Naive thymus-derived CD4-positive, alpha-beta T cell (primary cell): ENCODE results near the gene CLIP2. TPM values are rescaled to one million over a fixed set of nuclear protein-coding genes. Genes with fewer than 3 reads are reported as not detected.
"Not testable (repeated sequence)": the region's sequence is repeated elsewhere in the genome, so short reads cannot be mapped to it uniquely, and the experiment has no call there.

Experiments
- ATAC-seq: fragments of 150-1000 bp; cut with Tn5 transposase; 2 replicates; pipeline ENCODE4 v1.10.0; 2021; ENCODE audit warnings: mild to moderate bottlenecking, moderate library complexity
- CTCF ChIA-PET: fragments of 350-600 bp; sonication (Branson Sonifier 250); formaldehyde crosslinking; loops from one replicate; lab custom pipeline; 2021; ENCODE audit warnings: antibody characterized with exemption; lab: Charles Lee
- POLR2A ChIA-PET: fragments of 350-600 bp; sonication (Branson Sonifier 250); formaldehyde crosslinking; loops from one replicate; lab custom pipeline; 2021; ENCODE audit warnings: antibody characterized with exemption, inconsistent platforms; lab: Charles Lee
- DNase-seq, 9 donors: peaks; one replicate each; pipeline versions ENCODE4 v3.0.0 to v3.0.0-alpha.2; 2020 to 2022; ENCODE audit warnings: mixed read lengths in 1 of 9
- H3K27ac ChIP-seq: one replicate; pipeline ENCODE4 v1.7.0; 2013; ENCODE audit warnings: mild to moderate bottlenecking, low read depth, low read length, moderate library complexity
- H3K27me3 ChIP-seq, 2 donors: one replicate each; pipeline ENCODE4 v1.7.0; 2013; ENCODE audit warnings: low read length in 2 of 2, mild to moderate bottlenecking in 2 of 2, moderate library complexity in 2 of 2; ENCODE audit not compliant: control insufficient read depth in 2 of 2, insufficient read depth in 2 of 2
- H3K36me3 ChIP-seq, 3 experiments: 1 replicate in 2 of 3; 2 replicates in 1 of 3; pipeline ENCODE4 v1.7.0; 2013; ENCODE audit warnings: low read length in 3 of 3, mild to moderate bottlenecking in 3 of 3, moderate library complexity in 1 of 3; ENCODE audit not compliant: insufficient read depth in 3 of 3, control insufficient read depth in 2 of 3
- H3K4me1 ChIP-seq, 2 donors: one replicate each; pipeline ENCODE4 v1.7.0; 2013; ENCODE audit warnings: low read length in 2 of 2, mild to moderate bottlenecking in 2 of 2, moderate library complexity in 1 of 2; ENCODE audit not compliant: control insufficient read depth in 2 of 2, insufficient read depth in 2 of 2
- H3K4me3 ChIP-seq: 2 replicates; pipeline ENCODE4 v1.7.0; 2013; ENCODE audit warnings: mild to moderate bottlenecking, low read length
- H3K9me3 ChIP-seq, 3 experiments: 1 replicate in 2 of 3; 2 replicates in 1 of 3; pipeline ENCODE4 v1.7.0; 2013; ENCODE audit warnings: low read length in 3 of 3; ENCODE audit not compliant: control insufficient read depth in 2 of 3
- H3K27ac Mint-ChIP-seq, 9 donors: one replicate each; pipeline ENCODE4 v1.8.0; 2020 to 2022; ENCODE audit warnings: mixed read lengths in 9 of 9, mild to moderate bottlenecking in 8 of 9, moderate library complexity in 5 of 9, inconsistent platforms in 2 of 9
- H3K27me3 Mint-ChIP-seq, 5 donors: one replicate each; pipeline ENCODE4 v1.8.0; 2021 to 2022; ENCODE audit warnings: mixed read lengths in 5 of 5, mild to moderate bottlenecking in 1 of 5
- H3K36me3 Mint-ChIP-seq, 5 donors: one replicate each; pipeline ENCODE4 v1.8.0; 2020 to 2022; ENCODE audit warnings: mixed read lengths in 5 of 5, mild to moderate bottlenecking in 3 of 5, inconsistent platforms in 1 of 5
- H3K4me1 Mint-ChIP-seq, 7 donors: one replicate each; pipeline ENCODE4 v1.8.0; 2020 to 2022; ENCODE audit warnings: mixed read lengths in 7 of 7, mild to moderate bottlenecking in 3 of 7, inconsistent platforms in 1 of 7
- H3K4me3 Mint-ChIP-seq, 10 donors: one replicate each; pipeline ENCODE4 v1.8.0; 2020 to 2022; ENCODE audit warnings: mild to moderate bottlenecking in 10 of 10, mixed read lengths in 10 of 10, moderate library complexity in 6 of 10, inconsistent platforms in 2 of 10
- H3K9me3 Mint-ChIP-seq, 11 donors: one replicate each; pipeline ENCODE4 v1.8.0; 2020 to 2022; ENCODE audit warnings: mixed read lengths in 11 of 11, mild to moderate bottlenecking in 4 of 11, inconsistent platforms in 1 of 11, moderate library complexity in 1 of 11
- intact Hi-C, 2 donors: fragments of 100-400 bp; cut with micrococcal nuclease; formaldehyde crosslinking; loops; one replicate each; pipeline ENCODE4 v1.15.1; 2023
- polyA plus RNA-seq, 2 donors: library from polyadenylated mRNA; unstranded; fragments of 300-500 nt; fragmentation: Illumina TruSeq; gene quantifications; one replicate each; pipeline ENCODE4 v1.2.3, GENCODE V29; 2021
- total RNA-seq, 6 experiments: library from RNA in 5 of 6; stranded (reverse) in 5 of 6; gene quantifications; 1 replicate in 5 of 6; 2 replicates in 1 of 6; pipeline ENCODE4 v1.2.3 and lab custom pipeline; 2021 to 2026

The CLIP2 gene
- total and polyA plus RNA-seq, 7 experiments from 2014 or later = 0.02 to 11.4 (median 2.9) TPM

DNA sequence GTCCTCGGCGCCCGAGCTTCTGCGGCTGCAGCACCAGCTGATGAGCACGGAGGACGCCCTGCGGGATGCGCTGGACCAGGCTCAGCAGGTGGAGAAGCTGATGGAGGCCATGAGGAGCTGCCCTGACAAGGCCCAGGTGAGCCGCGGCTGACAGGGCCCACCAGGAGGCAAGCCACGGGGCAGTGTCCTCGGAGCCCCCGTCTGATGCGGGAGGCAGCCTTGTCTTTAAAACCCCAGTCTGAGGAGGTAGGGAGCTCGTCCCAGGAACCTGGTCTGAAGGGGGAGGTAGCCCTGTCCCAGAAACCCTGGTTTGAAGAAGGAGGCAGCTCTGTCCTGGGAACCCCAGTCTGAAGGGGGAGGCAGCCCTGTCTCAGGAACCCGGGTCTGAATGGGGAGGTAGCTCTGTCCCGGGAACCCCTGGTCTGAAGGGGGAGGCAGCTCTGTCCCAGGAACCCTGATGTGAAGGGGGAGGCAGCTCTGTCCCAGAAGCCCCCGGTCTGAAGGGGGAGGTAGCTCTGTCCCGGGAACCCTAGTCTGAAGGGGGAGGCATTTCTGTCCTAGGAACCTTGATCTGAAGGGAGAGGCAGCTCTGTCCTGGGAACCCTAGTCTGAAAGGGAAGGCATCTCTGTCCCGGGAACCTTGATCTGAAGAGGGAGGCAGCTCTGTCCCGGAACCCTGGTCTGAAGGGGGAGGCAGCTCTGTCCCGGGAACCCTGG is 111.4 kb downstream of the CLIP2 start:
- H3K4me1 Mint-ChIP-seq = peaks cover 0 to 2% (median 0%) of the 10 kb centered on the region in 7 donors
- Histone ChIP-seq H3K36me3 (no peaks in the 10 kb centered on the region), H3K27me3 (no peaks in the 10 kb centered on the region), H3K4me1 (no peaks in the 10 kb centered on the region), H3K27ac (no peak overlapping the region), H3K9me3 (no peaks in the 10 kb centered on the region), H3K4me3 (no peak overlapping the region)
- no peaks in the 10 kb centered on the region for H3K27me3 Mint-ChIP-seq
- no peak overlapping the region for H3K27ac Mint-ChIP-seq
- DNase-seq (no peak), ATAC-seq (no peak)
- ChIA-PET CTCF (interaction anchor here (0.5 to 3.3 kb wide), 23 partner anchors 12 to 634 kb away, joined by 3 to 45 read pairs (median 3); partner anchors contain the start of gene LIMK1), POLR2A (interaction anchor here (0.7 to 1.0 kb wide), 3 partner anchors 9 to 105 kb away, joined by 3 to 7 read pairs (median 3); no protein-coding TSS in a partner anchor)
- peaks cover 0 to 2% (median 0%) of the 10 kb centered on the region in 5 donors for H3K36me3 Mint-ChIP-seq
- no peaks in the 10 kb centered on the region for H3K9me3 Mint-ChIP-seq
- intact Hi-C loops = loop anchor here (1.0 to 10.0 kb wide), 3 partner anchors 116 to 332 kb away; partner anchors contain the start of gene CLIP2 (in 1 of the 2)
- no peak overlapping the region for H3K4me3 Mint-ChIP-seq

DNA sequence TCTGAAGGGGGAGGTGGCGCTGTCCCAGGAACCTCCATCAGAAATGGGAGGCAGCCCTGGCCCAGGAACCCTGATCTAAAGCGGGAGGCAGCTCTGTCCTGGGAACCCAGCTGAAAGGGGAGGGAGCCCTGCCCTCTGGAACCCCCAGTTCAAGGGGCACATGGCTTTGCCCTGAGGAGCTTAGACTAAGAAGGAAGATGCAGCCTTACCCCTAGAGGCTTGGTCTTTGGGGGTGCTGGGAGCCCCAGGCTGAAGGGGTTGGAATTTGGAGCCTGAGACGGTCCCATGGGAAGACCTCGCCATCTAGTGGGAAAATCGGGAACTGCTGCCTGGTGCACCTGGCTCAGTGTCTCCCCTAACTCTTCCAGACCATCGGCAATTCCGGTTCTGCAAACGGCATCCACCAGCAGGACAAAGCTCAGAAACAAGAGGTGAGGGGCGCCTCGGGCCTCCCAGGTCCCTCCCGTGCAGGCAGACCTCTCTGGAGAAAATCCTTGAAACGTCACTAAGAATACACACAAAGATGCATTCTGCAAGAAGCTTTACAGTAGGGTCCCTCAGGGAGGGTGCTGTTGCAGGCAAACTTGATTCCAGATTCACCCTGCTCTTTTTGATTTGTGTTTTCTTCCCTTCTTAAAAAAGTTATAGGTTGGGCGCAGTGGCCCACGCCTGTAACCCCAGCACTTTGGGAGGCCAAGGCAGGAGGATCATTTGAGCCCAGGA is 112.1 kb downstream of the CLIP2 start:
- H3K4me1 ChIP-seq = no peaks in the 10 kb centered on the region
- H3K36me3 Mint-ChIP-seq = no peaks in the 10 kb centered on the region
- no peaks in the 10 kb centered on the region for H3K27me3 Mint-ChIP-seq
- no peaks in the 10 kb centered on the region for H3K9me3 Mint-ChIP-seq
- H3K27ac Mint-ChIP-seq = no peak overlapping the region
- ChIA-PET CTCF (interaction anchor here (0.6 to 3.3 kb wide), 20 partner anchors 14 to 633 kb away, joined by 3 to 45 read pairs (median 3); partner anchors contain the start of gene LIMK1), POLR2A (interaction anchor here (0.7 to 1.0 kb wide), 3 partner anchors 9 to 104 kb away, joined by 3 to 7 read pairs (median 3); no protein-coding TSS in a partner anchor)
- intact Hi-C loops = loop anchor here (1.0 to 10.0 kb wide), 3 partner anchors 116 to 333 kb away; partner anchors contain the start of gene CLIP2 (in 1 of the 2)
- peak; percentile 76 for ATAC-seq
- H3K4me3 ChIP-seq = no peak overlapping the region
- H3K4me3 Mint-ChIP-seq = no peak overlapping the region
- no peak overlapping the region for H3K27ac ChIP-seq
- H3K36me3 ChIP-seq = no peaks in the 10 kb centered on the region
- no peaks in the 10 kb centered on the region for H3K9me3 ChIP-seq
- DNase-seq = peak; percentile 33 to 77 (median 56)
- no peaks in the 10 kb centered on the region for H3K27me3 ChIP-seq
- peaks cover 0 to 2% (median 0%) of the 10 kb centered on the region in 7 donors for H3K4me1 Mint-ChIP-seq

DNA sequence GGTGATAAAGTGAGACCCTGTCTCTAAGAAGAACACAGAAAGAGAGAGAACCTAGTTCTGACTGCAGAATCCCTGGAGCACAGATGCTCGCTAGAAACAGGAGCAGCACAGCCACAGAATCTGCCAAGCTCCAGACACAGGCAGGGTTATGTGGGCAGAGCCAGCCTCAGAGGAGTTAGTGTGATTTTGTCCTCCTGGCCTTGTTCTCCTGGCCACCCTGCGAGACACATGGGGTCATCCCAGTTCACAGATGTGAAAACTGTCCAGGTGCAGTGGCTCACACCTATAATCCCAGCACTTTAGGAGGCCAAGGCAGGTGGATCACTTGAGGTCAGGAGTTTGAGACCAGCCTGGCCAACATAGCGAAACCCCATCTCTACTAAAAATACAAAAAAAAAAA is 113.5 kb downstream of the CLIP2 start:
- H3K36me3 ChIP-seq, H3K9me3 Mint-ChIP-seq, H3K27me3 ChIP-seq, ATAC-seq, H3K4me3 ChIP-seq, H3K4me1 ChIP-seq, H3K27ac ChIP-seq, H3K27me3 Mint-ChIP-seq, H3K36me3 Mint-ChIP-seq, POLR2A ChIA-PET, DNase-seq, H3K4me3 Mint-ChIP-seq, H3K4me1 Mint-ChIP-seq, H3K9me3 ChIP-seq: not testable (repeated sequence)
- CTCF ChIA-PET = interaction anchor here (0.6 to 3.3 kb wide), 5 partner anchors 196 to 334 kb away, joined by 3 to 45 read pairs (median 3); no protein-coding TSS in a partner anchor
- peak overlapping the region in 1 of 9 donors; percentile 36 for H3K27ac Mint-ChIP-seq
- intact Hi-C loops = loop anchor here in 1 of 2 donors (10.0 kb wide), 1 partner anchor 118 kb away; the partner anchor contains the start of gene CLIP2

DNA sequence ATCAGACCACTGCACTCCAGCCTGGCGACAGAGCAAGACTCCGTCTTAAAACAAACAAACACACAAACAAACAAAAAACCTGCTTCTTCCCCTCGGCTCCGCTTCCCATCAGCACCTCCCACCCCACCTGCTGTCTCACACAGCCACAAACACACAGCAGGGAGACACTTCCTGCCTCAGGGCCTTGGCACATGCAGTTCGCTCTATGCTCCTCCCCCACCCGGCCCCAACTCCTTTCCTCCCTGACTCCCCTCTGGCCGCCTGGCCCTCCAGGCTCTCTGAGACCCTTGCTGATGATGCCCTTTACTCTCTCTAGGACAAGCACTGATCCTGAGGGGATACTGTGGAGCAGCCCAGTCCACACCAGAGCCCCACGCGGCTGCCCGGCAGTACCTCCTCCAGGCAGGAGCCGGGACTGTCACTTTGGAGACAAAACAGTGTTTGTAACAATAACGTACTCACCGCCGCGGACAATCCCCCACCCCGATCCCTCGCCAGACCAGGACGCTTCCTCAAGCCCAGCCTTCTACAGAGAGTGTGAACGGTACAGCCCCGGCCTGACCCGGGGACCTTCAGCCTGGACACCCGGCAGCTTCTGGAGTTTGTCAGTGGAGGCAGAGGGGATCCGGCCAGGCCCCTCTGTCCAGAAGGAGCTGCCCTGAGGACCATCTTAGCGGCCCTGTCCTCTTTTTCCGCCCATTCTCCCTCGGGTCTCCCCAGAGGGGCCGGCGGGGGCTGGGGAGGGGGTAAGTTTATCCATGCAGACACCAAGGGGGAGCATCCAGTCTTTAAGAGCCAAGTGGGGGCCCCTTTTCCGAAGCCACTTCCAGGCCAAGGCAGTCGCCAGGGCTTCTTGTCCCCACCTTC is 114.5 kb downstream of the CLIP2 start:
- H3K4me3 Mint-ChIP-seq = no peak overlapping the region
- no peak for DNase-seq
- intact Hi-C loops = loop anchor here in 1 of 2 donors (10.0 kb wide), 1 partner anchor 119 kb away; the partner anchor contains the start of gene CLIP2
- H3K27ac Mint-ChIP-seq = no peak overlapping the region
- Histone ChIP-seq H3K4me3 (no peak overlapping the region), H3K27ac (no peak overlapping the region), H3K36me3 (no peaks in the 10 kb centered on the region), H3K27me3 (no peaks in the 10 kb centered on the region), H3K9me3 (no peaks in the 10 kb centered on the region), H3K4me1 (no peaks in the 10 kb centered on the region)
- no peaks in the 10 kb centered on the region for H3K36me3 Mint-ChIP-seq
- H3K27me3 Mint-ChIP-seq = no peaks in the 10 kb centered on the region
- H3K4me1 Mint-ChIP-seq = peaks cover 0 to 2% (median 0%) of the 10 kb centered on the region in 7 donors
- CTCF ChIA-PET = interaction anchor here (0.6 kb wide), 1 partner anchor 115 kb away, joined by 4 read pairs; no protein-coding TSS in a partner anchor
- POLR2A ChIA-PET = no interaction called here
- H3K9me3 Mint-ChIP-seq = no peaks in the 10 kb centered on the region
- ATAC-seq = no peak

DNA sequence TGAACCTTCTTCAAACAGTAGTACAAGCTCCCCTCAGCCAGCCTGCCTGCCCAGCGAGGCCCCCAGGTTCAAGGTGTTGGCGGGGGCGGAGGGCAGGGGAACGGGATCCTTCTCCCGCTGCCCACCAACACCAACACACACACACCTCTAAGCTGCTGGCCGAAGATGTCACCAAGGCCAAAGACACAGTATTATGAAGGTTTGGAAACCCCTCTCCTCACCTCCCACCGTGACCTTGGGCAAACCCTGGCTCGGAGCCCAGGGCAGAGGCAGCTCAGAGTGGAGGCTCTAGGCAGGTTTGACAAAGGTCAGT is 115.1 kb downstream of the CLIP2 start:
- peaks cover 0 to 2% (median 0%) of the 10 kb centered on the region in 7 donors for H3K4me1 Mint-ChIP-seq
- no peak overlapping the region for H3K4me3 ChIP-seq
- intact Hi-C loops = loop anchor here in 1 of 2 donors (10.0 kb wide), 1 partner anchor 120 kb away; the partner anchor contains the start of gene CLIP2
- no peaks in the 10 kb centered on the region for H3K36me3 ChIP-seq
- H3K27ac Mint-ChIP-seq = no peak overlapping the region
- no peaks in the 10 kb centered on the region for H3K36me3 Mint-ChIP-seq
- ChIA-PET CTCF (no interaction called here), POLR2A (no interaction called here)
- H3K27me3 ChIP-seq = no peaks in the 10 kb centered on the region
- ATAC-seq (no peak), DNase-seq (no peak)
- no peaks in the 10 kb centered on the region for H3K9me3 ChIP-seq
- H3K27me3 Mint-ChIP-seq = no peaks in the 10 kb centered on the region
- no peaks in the 10 kb centered on the region for H3K4me1 ChIP-seq
- no peak overlapping the region for H3K27ac ChIP-seq
- H3K4me3 Mint-ChIP-seq = no peak overlapping the region
- H3K9me3 Mint-ChIP-seq = no peaks in the 10 kb centered on the region

DNA sequence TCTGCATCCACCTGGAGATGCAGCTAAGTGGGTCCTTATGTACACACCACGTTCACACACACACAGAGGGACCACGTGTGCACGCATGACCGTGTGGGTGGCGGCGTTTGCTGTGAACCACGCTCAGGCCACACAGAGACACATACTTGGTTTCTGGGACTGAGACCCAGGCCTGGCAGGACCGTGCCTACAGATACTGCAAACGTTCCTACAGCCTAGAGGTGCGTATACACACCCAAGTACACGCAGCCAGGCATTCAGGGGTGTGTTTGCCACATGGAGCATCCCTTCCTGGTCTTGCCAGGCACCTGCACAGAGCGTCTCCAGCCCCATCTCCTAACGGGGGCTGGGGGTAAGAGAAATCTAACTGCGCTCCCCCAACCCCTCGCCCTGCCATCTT is 115.5 kb downstream of the CLIP2 start:
- Histone ChIP-seq H3K27ac (no peak overlapping the region), H3K4me3 (no peak overlapping the region), H3K4me1 (no peaks in the 10 kb centered on the region), H3K9me3 (no peaks in the 10 kb centered on the region), H3K36me3 (no peaks in the 10 kb centered on the region), H3K27me3 (no peaks in the 10 kb centered on the region)
- no peaks in the 10 kb centered on the region for H3K9me3 Mint-ChIP-seq
- DNase-seq (no peak), ATAC-seq (no peak)
- H3K36me3 Mint-ChIP-seq = no peaks in the 10 kb centered on the region
- no peak overlapping the region for H3K27ac Mint-ChIP-seq
- H3K27me3 Mint-ChIP-seq = no peaks in the 10 kb centered on the region
- ChIA-PET POLR2A (no interaction called here), CTCF (no interaction called here)
- peaks cover 0 to 2% (median 0%) of the 10 kb centered on the region in 7 donors for H3K4me1 Mint-ChIP-seq
- intact Hi-C loops = loop anchor here in 1 of 2 donors (10.0 kb wide), 1 partner anchor 120 kb away; the partner anchor contains the start of gene CLIP2
- no peak overlapping the region for H3K4me3 Mint-ChIP-seq
